HEK293T (cell line): ENCODE data around the gene KRT6A.

ENCODE experiments used
- FOXA1 ChIP-seq: fragments of 450-650 bp; IDR thresholded peaks from 2 replicates; pipeline ENCODE4 v1.6.1; 2016; ENCODE audit warnings: mild to moderate bottlenecking
- FOXK2 ChIP-seq: fragments of 450-650 bp; IDR thresholded peaks from 2 replicates; pipeline ENCODE4 v1.6.1; 2016; ENCODE audit warnings: mild to moderate bottlenecking
- FOXM1 ChIP-seq: fragments of 450-650 bp; IDR thresholded peaks from 2 replicates; pipeline ENCODE4 v1.6.1; 2017; ENCODE audit warnings: mild to moderate bottlenecking, borderline replicate concordance
- SP1 ChIP-seq: fragments of 450-650 bp; IDR thresholded peaks from 2 replicates; pipeline ENCODE4 v1.6.1; 2017
- SUZ12 ChIP-seq: fragments of 450-650 bp; IDR thresholded peaks from 2 replicates; pipeline ENCODE4 v1.6.1; 2016; ENCODE audit warnings: mild to moderate bottlenecking

- TF ChIP-seq FOXA1 (no peak), SP1 (no peak), FOXK2 (no peak), SUZ12 (no peak), FOXM1 (no peak)
Measured at GRCh38 chr12:52530905-52531304, 37.8 kb upstream of the KRT6A start.
